Measurements from ENCODE around the gene FAM83C.
A peak's percentile ranks its signal among the peaks of the same experiment; 100 is the strongest.

Gene FAM83C

GRCh38 chr20:35298264-35298663, 6.0 kb upstream of the FAM83C start:
- no peak for DNase-seq (ENCODE audit: low read depth)

- DNase-seq (ENCODE audit: low read depth): no peak
Observed at GRCh38 chr20:35297740-35298139, 5.5 kb upstream of the FAM83C start.

GRCh38 chr20:35297155-35297554, 4.9 kb upstream of the FAM83C start:
- no peak for DNase-seq (ENCODE audit: low read depth)

- no peak for DNase-seq (ENCODE audit: low read depth)
Observed at GRCh38 chr20:35296101-35296554, 3.9 kb upstream of the FAM83C start.

- no peak for DNase-seq (ENCODE audit: low read depth)
Observed at GRCh38 chr20:35295674-35296073, 3.4 kb upstream of the FAM83C start.

GRCh38 chr20:35295058-35295457, 2.8 kb upstream of the FAM83C start:
- DNase-seq (ENCODE audit: low read depth): no peak

- DNase-seq (ENCODE audit: low read depth): no peak
Observed at GRCh38 chr20:35294293-35294685, 2.1 kb upstream of the FAM83C start.

GRCh38 chr20:35293303-35294292, 1.4 kb upstream of the FAM83C start:
- DNase-seq (ENCODE audit: low read depth): no peak

GRCh38 chr20:35292504-35293285, 470 bp upstream of the FAM83C start:
- DNase-seq (ENCODE audit: low read depth): no peak

- no peak for DNase-seq (ENCODE audit: low read depth)
Observed at GRCh38 chr20:35290887-35291417, 1.3 kb downstream of the FAM83C start.

- no peak for DNase-seq (ENCODE audit: low read depth)
Observed at GRCh38 chr20:35290186-35290886, 1.9 kb downstream of the FAM83C start.

GRCh38 chr20:35288325-35289060, 3.7 kb downstream of the FAM83C start:
- no peak for DNase-seq (ENCODE audit: low read depth)

GRCh38 chr20:35287509-35288324, 4.5 kb downstream of the FAM83C start:
- DNase-seq (ENCODE audit: low read depth): no peak

- no peak for DNase-seq (ENCODE audit: low read depth)
Observed at GRCh38 chr20:35286899-35287508, 5.2 kb downstream of the FAM83C start.

- DNase-seq (ENCODE audit: low read depth): no peak
Observed at GRCh38 chr20:35286077-35286898, 5.9 kb downstream of the FAM83C start.

- DNase-seq (ENCODE audit: low read depth): no peak
Observed at GRCh38 chr20:35285806-35286076, 6.5 kb downstream of the FAM83C start.

GRCh38 chr20:35284992-35285805, 7.0 kb downstream of the FAM83C start:
- no peak for DNase-seq (ENCODE audit: low read depth)

GRCh38 chr20:35284267-35284991, 7.8 kb downstream of the FAM83C start, which contains the start of gene EIF6:
Gene EIF6 (minus strand): TSS chr20:35284772. CDS start chr20:35284487, 285 bp downstream.
- DNase-seq (ENCODE audit: low read depth): peak; percentile 60

Data from stimulated activated CD8-positive, alpha-beta memory T cell treated with anti-CD3 and anti-CD28 coated beads, Interleukin-12 subunit alpha, Interleukin-12 subunit beta, amount 100 ng/mL, for 4 hours (primary cell).